ENCODE results near the gene C1QTNF8.

C1QTNF8 gene

DNA sequence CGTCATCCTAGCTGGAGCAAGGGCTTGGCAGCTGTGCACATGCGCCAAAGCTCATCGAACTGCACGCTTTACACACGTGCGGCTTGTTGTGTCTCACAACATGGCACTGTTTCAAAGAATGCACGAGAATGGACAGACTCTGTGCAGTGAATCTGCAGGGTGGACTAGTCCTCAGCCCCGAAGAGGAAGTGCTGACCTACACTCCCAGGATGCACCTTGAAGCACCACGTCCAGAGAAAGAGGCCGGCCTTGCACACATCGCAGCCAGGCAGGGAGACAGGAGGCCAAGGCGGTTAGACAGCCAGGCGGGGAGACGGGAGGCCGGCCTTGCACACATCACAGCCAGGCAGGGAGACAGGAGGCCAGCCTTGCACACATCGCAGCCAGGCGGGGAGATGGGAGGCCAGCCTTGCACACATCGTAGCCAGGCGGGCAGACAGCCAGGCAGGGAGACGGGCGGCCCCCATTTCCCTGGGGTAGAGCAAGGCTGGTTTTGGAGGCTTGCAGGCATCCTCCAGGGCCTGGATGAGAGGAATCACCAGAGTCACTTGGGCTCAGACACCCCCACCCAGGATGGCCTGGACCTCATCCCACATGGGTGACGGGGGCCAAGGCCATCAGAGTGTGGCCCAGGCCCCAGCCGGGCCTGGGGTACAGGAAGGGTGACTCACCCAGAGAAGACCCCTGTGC is 47.9 kb upstream of the C1QTNF8 start:
- no peaks in the 10 kb centered on the region for H3K36me3 ChIP-seq (ENCODE audit: insufficient read depth, low read length)
- no peak overlapping the region for H3K4me3 ChIP-seq (ENCODE audit: low read depth, low read length, poor library complexity, severe bottlenecking)
- H3K9ac ChIP-seq (ENCODE audit: low read length) = no peak overlapping the region
- no peak overlapping the region for H3K4me2 ChIP-seq (ENCODE audit: low read length)
- H2AFZ ChIP-seq (ENCODE audit: low read length) = no peak overlapping the region
- no peaks in the 10 kb centered on the region for H3F3A ChIP-seq (ENCODE audit: insufficient read depth, low read length)
- H3K79me2 ChIP-seq (ENCODE audit: insufficient read depth, low read length) = no peaks in the 10 kb centered on the region
- H3K9me2 ChIP-seq (ENCODE audit: low read depth, low read length) = no peaks in the 10 kb centered on the region
- TF ChIP-seq EZH2 (IDR thresholded peaks at IDR 0.05; ENCODE audit: borderline replicate concordance, low read length) = no peak
- TF ChIP-seq, protein P1, sequence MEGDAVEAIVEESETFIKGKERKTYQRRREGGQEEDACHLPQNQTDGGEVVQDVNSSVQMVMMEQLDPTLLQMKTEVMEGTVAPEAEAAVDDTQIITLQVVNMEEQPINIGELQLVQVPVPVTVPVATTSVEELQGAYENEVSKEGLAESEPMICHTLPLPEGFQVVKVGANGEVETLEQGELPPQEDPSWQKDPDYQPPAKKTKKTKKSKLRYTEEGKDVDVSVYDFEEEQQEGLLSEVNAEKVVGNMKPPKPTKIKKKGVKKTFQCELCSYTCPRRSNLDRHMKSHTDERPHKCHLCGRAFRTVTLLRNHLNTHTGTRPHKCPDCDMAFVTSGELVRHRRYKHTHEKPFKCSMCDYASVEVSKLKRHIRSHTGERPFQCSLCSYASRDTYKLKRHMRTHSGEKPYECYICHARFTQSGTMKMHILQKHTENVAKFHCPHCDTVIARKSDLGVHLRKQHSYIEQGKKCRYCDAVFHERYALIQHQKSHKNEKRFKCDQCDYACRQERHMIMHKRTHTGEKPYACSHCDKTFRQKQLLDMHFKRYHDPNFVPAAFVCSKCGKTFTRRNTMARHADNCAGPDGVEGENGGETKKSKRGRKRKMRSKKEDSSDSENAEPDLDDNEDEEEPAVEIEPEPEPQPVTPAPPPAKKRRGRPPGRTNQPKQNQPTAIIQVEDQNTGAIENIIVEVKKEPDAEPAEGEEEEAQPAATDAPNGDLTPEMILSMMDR (IDR thresholded peaks at IDR 0.05; ENCODE audit: low read length) = no peak
- H3K27ac ChIP-seq (ENCODE audit: low read depth, low read length, poor library complexity, severe bottlenecking) = no peak overlapping the region
- H4K20me1 ChIP-seq (ENCODE audit: insufficient read depth, low read length) = no peaks in the 10 kb centered on the region
- no peaks in the 10 kb centered on the region for H3K4me1 ChIP-seq (ENCODE audit: insufficient read depth, low read length, severe bottlenecking)
- H3K9me3 ChIP-seq (ENCODE audit: low read length) = no peaks in the 10 kb centered on the region
- H3K27me3 ChIP-seq (ENCODE audit: insufficient read depth, low read length) = no peaks in the 10 kb centered on the region

GRCh38 chr16:1142911-1143310 is 46.9 kb upstream of the C1QTNF8 start:
- no peak overlapping the region for H3K9ac ChIP-seq (ENCODE audit: low read length)
- H3K4me1 ChIP-seq (ENCODE audit: insufficient read depth, low read length, severe bottlenecking) = no peaks in the 10 kb centered on the region
- no peaks in the 10 kb centered on the region for H3K79me2 ChIP-seq (ENCODE audit: insufficient read depth, low read length)
- H3K27me3 ChIP-seq (ENCODE audit: insufficient read depth, low read length) = no peaks in the 10 kb centered on the region
- no peaks in the 10 kb centered on the region for H3K36me3 ChIP-seq (ENCODE audit: insufficient read depth, low read length)
- H3K4me3 ChIP-seq (ENCODE audit: low read depth, low read length, poor library complexity, severe bottlenecking) = no peak overlapping the region
- no peaks in the 10 kb centered on the region for H4K20me1 ChIP-seq (ENCODE audit: insufficient read depth, low read length)
- H3K9me3 ChIP-seq (ENCODE audit: low read length) = no peaks in the 10 kb centered on the region
- TF ChIP-seq EZH2 (IDR thresholded peaks at IDR 0.05; ENCODE audit: borderline replicate concordance, low read length) = no peak
- TF ChIP-seq, protein P1 (IDR thresholded peaks at IDR 0.05; ENCODE audit: low read length) = no peak
- no peak overlapping the region for H2AFZ ChIP-seq (ENCODE audit: low read length)
- no peak overlapping the region for H3K27ac ChIP-seq (ENCODE audit: low read depth, low read length, poor library complexity, severe bottlenecking)
- no peaks in the 10 kb centered on the region for H3F3A ChIP-seq (ENCODE audit: insufficient read depth, low read length)
- H3K4me2 ChIP-seq (ENCODE audit: low read length) = no peak overlapping the region
- no peaks in the 10 kb centered on the region for H3K9me2 ChIP-seq (ENCODE audit: low read depth, low read length)

DNA sequence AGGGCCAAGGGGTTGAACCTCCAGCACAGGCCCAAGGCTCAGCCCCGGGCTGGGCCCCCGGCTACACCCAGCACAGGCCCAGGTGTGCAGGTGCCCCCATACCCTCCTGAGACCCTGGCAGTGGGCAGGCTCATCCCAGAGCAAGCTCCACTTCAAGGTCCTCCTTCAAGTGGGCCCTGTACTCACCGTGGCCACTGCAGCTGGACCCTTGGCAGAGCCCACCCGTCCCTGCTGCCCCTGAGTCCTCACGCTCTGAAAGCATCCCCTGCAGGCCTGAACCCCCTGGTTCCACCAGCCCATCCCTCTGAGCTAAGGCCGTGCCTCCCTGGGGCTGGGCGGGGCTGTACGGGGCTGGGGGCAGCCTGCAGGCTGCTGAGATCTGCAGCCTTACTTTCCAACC is 45.7 kb upstream of the C1QTNF8 start:
- H3K27me3 ChIP-seq (ENCODE audit: insufficient read depth, low read length) = no peaks in the 10 kb centered on the region
- no peaks in the 10 kb centered on the region for H3K36me3 ChIP-seq (ENCODE audit: insufficient read depth, low read length)
- TF ChIP-seq EZH2 (IDR thresholded peaks at IDR 0.05; ENCODE audit: borderline replicate concordance, low read length) = no peak
- no peak overlapping the region for H3K27ac ChIP-seq (ENCODE audit: low read depth, low read length, poor library complexity, severe bottlenecking)
- H3K4me2 ChIP-seq (ENCODE audit: low read length) = no peak overlapping the region
- no peaks in the 10 kb centered on the region for H4K20me1 ChIP-seq (ENCODE audit: insufficient read depth, low read length)
- H3K79me2 ChIP-seq (ENCODE audit: insufficient read depth, low read length) = no peaks in the 10 kb centered on the region
- H3K9me2 ChIP-seq (ENCODE audit: low read depth, low read length) = no peaks in the 10 kb centered on the region
- H3K4me3 ChIP-seq (ENCODE audit: low read depth, low read length, poor library complexity, severe bottlenecking) = no peak overlapping the region
- no peak overlapping the region for H2AFZ ChIP-seq (ENCODE audit: low read length)
- no peaks in the 10 kb centered on the region for H3F3A ChIP-seq (ENCODE audit: insufficient read depth, low read length)
- no peak overlapping the region for H3K9ac ChIP-seq (ENCODE audit: low read length)
- no peaks in the 10 kb centered on the region for H3K9me3 ChIP-seq (ENCODE audit: low read length)
- H3K4me1 ChIP-seq (ENCODE audit: insufficient read depth, low read length, severe bottlenecking) = no peaks in the 10 kb centered on the region

DNA sequence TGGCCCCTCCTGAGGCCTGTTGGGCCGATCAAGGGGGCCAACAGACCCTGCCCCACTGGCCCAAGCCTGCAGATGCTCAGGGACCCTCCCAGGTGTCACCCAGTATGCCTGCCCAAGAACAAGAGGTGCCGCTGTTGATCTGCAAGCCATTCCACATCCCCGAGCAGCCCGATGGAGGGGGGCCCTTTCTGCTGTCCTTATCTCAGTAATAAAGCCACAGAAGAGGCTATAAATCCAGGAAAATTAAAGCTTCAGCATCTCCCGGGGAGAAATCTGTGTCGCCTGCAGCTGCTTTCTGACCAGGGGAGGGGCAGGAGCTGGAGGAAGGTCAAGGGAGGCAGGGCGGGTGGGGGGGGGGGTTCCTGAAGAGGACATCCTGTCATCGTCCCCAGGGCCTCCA is 45.1 kb upstream of the C1QTNF8 start:
- no peaks in the 10 kb centered on the region for H3K4me1 ChIP-seq (ENCODE audit: insufficient read depth, low read length, severe bottlenecking)

More for the DNA sequence above, 45.1 kb upstream of the C1QTNF8 start:
- Histone ChIP-seq H3K4me3 (ENCODE audit: low read depth, low read length, poor library complexity, severe bottlenecking) (no peak overlapping the region), H3F3A (ENCODE audit: insufficient read depth, low read length) (no peaks in the 10 kb centered on the region), H3K27ac (ENCODE audit: low read depth, low read length, poor library complexity, severe bottlenecking) (no peak overlapping the region), H3K9me3 (ENCODE audit: low read length) (no peaks in the 10 kb centered on the region), H3K9me2 (ENCODE audit: low read depth, low read length) (no peaks in the 10 kb centered on the region), H3K9ac (ENCODE audit: low read length) (no peak overlapping the region), H3K79me2 (ENCODE audit: insufficient read depth, low read length) (no peaks in the 10 kb centered on the region), H2AFZ (ENCODE audit: low read length) (no peak overlapping the region), H3K4me2 (ENCODE audit: low read length) (no peak overlapping the region), H3K27me3 (ENCODE audit: insufficient read depth, low read length) (peaks cover under 1% of the 10 kb centered on the region; the same call in 1 of the 2 replicates), H4K20me1 (ENCODE audit: insufficient read depth, low read length) (no peaks in the 10 kb centered on the region), H3K36me3 (ENCODE audit: insufficient read depth, low read length) (no peaks in the 10 kb centered on the region)
- TF ChIP-seq, protein P1 (IDR thresholded peaks at IDR 0.05; ENCODE audit: low read length) = no peak
- no peak for TF ChIP-seq EZH2 (IDR thresholded peaks at IDR 0.05; ENCODE audit: borderline replicate concordance, low read length)

All from OCI-LY1 (cell line).